Epidermal melanocyte (primary cell): ENCODE measurements around the gene RAB3IP.

Experiments used
- DNase-seq: peaks from one replicate; pipeline ENCODE4 v3.0.0; 2011; ENCODE audit warnings: low spot score; ENCODE audit not compliant: insufficient read length

RAB3IP gene, protein sequence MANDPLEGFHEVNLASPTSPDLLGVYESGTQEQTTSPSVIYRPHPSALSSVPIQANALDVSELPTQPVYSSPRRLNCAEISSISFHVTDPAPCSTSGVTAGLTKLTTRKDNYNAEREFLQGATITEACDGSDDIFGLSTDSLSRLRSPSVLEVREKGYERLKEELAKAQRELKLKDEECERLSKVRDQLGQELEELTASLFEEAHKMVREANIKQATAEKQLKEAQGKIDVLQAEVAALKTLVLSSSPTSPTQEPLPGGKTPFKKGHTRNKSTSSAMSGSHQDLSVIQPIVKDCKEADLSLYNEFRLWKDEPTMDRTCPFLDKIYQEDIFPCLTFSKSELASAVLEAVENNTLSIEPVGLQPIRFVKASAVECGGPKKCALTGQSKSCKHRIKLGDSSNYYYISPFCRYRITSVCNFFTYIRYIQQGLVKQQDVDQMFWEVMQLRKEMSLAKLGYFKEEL

DNA sequence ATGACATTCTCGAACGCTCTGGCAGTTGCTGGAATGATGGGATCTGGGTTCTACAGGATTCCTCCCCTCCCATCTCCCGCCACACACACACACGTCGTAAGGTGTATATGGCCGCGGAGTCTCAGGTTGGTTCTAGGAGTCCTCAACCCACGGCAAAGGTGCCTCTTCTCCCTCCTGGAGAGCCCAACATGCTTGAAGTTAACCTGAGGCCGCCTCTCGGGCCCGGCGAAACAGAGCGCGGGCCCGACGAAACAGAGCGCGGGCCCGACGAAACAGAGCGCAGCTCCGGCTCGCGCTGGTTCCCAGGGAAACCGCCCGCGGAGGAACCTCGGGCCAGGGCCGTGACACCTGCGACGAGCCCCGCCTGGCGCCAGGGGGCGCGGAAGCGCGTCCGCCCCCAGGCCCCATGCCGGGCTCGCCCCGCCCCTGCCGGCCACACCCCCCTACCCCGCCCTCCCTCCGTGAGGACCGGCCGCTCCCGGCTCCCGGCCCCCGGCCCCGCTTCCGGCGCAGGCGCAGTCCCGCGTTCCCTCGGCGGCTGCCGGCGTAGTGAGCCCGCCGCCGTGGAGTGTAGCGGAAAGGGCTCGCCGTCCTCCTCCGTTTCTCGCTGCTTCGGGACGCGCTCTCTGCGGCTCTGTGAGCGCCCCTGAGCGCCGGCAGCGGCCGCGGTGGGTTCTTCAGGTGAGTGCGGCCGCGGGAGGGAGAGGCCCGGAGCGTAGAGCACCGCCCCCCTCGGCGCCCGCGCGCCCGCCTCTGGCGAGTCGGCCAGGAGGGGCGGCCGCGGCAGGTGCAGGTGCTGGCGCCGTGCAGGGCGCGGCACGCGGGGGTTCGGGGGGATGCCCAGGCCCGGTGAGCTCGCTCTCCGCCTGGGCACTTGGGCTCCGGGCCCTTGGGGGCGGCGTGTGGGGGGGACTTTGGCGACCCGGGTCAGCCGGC is at the start of gene RAB3IP:
Gene RAB3IP, plus strand, starts transcription at position 510 of the 936 bp plus-strand sequence. CDS start 16,549 bp downstream, outside the sequence.
- peak; percentile 84 for DNase-seq

DNA sequence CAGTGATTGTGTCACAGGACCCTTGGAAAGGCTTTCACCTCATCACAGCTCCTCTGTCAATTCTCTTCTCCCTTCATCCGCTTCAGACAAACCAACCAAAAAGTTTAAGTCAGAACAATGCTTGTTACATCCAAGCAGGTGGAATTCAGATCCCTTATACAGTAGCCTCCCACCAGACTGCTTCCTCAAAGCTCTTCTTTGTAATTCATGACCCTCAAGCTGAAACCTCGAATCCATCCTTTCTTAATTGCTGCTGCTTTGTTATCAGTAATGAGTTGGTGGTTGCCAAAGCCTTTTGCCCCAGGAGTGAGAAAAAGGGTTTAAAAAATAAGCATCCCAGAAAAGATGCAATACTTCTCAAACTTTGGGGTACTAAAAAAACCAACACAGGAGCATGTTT is 49.0 kb upstream of the RAB3IP start:
- no peak for DNase-seq

DNA sequence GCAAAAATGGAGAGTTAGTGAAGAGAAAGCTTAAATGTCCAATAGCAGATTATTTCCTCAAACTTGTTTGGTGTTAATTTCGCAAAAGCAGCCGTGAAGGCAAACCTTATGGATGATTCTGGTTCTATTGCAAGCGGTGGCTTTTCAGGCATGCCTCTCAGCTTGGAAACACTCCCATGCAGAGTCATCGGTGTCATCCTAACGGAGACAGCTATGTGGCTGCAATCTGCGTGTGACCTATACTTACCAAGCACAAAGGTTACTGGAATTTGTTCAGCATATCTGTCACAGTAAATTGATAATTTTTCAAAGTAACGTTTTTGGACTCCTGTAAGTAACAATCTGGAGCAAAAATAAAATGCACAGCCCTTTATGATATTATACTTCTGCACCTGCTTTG is 44.5 kb upstream of the RAB3IP start:
- no peak for DNase-seq

DNA sequence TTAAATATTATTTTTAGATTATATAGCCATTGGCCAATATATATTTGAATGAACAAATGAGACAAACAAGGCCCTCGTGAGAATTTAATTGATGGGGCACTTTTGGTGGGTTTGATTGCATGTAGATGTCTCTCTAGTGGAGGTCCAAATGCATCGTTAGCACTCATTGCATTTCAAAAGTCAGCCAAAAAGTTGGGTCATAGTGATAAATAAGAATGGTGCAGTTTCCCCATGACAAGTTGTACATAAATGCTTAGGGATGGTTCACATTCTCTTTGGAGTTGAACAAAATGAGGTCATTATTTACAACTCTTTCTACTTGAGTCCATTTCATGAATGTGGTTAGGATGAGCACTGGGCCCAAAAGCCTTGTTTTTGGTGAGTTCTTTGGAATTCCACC is 40.6 kb upstream of the RAB3IP start:
- DNase-seq, result no peak

DNA sequence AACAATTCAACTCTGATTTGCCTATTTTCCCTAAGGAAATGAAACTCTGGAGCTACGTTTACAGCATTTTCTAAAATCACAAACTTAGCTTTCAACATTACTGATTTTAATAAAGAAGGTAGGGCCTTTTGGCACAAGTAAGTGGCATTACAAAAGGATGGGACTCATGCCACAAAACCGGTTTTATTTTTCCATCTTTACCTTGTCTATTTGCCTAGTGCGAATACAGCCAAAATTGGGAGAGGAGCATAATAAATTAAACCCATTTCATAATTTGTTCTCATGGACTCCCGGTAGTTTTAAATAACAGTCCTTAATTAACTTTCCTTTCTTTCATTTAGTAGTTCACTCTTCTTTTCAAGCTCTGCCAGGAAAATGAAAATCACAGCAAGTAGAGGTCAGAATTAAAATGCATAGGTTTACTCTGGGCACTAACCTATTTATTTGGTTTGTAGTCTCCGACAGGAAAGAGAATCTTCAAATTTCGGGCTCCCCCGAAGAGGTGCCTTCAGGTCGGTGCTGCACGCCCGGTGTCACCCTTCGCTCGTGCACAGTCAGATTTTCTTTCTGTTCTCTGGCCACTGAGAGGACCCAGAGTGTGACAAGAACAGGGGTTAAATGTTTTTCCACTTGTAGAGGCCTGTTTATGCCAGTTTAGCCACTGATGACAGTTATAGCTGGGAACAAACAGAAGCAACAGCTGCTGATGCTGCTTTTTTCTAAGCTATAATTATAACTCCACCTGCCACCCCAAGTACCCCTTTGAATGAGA is 39.7 kb upstream of the RAB3IP start, which contains the start of gene BEST3:
Gene BEST3, minus strand, starts transcription at position 535 of the 772 bp plus-strand sequence. CDS start 1,505 bp downstream, outside the sequence.
- no peak for DNase-seq

DNA sequence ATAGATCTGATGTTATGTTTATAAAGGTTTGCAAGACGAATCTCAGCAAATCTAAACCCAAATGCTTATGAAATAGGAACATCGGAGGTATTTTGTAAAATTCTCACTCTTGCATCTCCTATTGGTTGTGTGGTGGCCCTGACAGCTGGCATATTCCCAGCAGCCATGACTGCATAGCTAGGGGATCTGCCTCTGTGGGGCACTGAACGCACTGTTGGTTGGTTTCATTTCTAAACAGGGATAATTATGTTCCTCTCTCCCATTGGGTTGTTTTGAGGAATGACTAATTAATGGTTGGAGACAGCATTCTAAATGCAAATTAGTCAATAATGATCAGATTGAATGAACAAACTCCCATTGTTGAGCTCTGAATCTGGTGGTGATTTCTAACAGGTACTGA is 36.8 kb upstream of the RAB3IP start:
- DNase-seq, result no peak

DNA sequence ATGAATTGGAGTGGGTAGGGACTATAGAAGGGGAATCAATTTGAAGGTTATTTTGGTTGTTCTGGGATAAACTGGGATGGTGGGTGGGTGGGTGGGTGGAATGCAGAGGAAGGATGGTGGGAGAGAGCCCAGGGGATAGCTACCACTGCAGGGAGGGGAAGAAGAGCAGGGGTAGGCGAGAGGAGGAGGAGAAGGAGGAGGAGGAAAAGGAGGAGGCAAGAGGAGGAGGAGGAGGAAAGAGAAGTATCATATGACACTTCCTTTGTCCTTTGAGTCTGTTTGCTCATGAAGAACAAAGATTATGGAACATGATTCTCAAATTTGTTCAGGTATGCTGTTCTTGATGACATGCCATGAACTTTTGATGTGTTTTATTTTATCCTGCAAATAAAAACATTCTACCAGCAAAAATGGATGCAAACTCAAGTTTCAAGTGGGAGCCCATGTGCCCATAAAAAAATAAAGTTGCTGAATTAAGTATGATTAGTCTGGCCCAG is 35.5 kb upstream of the RAB3IP start:
- no peak for DNase-seq

DNA sequence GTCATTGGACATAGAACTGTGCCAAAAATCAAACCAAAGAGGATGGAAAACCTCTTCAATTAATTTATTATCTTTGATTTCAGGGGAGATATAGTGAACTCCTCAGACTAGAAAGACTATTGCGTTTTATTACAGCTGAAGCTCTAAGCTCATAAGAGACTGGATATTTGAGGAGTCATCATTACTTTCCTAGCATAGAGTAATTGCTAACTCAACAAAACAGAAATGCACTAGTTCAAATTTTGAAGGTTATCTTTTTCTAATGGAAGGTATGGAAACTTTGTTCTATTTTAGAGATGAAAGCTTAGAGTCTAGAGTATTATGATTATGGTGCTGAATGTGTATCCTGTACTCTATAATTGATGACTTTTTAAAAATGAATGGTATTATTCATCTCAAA is 34.3 kb upstream of the RAB3IP start:
- DNase-seq, result no peak

DNA sequence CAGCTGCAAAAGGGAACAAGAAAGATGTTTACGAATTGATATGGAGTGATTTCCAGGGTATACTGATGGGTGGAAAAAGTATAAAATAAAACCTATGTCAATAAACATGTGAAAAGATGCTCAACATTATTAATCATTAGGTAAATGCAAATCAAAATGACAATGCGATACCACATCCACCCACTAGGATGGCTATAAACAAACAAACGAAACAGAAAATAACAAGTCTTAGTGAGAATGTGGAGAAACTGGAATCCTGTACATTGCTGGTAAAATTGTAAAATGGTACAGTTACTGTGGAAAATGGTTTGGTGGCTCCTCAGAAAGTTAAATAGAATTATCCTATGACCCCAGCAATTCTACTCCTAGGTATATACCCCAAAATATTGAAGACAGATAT is 30.0 kb upstream of the RAB3IP start:
- DNase-seq, result no peak

DNA sequence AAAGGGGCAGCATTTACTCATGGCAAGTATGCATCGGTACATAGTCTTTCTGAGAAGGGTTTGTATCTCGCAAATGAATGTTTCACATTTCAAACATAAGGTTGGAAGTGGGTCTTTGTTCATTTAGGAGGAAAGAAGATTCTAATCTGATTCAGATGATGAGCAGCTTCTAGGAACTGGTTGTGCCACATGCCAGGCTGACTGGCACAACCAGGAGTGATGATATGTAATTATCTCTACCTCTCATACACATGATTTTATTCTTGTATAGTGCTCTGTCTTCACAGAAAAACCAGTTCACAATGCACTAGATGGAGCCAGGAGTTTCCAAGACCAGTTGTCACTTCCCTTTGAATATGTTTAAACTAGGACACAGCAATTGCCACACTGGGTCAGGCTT is 25.8 kb upstream of the RAB3IP start:
- DNase-seq, result no peak

DNA sequence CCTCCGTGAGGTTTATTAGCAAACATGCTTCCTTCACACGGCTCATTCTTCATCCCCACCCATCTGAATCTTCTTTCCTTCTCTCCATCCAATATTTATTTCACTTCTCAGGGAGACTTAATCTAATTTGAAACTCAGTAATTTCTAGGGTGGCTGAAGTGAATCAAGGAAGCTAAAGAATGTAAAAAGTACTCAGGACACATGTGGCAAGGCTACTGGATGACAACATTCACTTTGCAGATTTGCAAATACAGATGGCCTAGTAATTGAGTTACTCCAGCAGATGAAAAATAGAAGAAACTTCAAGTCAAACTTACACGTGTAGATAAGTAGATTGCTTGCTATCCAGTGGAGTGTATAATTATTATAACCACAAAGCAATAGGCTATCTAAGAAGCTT is 24.1 kb upstream of the RAB3IP start:
- no peak for DNase-seq

DNA sequence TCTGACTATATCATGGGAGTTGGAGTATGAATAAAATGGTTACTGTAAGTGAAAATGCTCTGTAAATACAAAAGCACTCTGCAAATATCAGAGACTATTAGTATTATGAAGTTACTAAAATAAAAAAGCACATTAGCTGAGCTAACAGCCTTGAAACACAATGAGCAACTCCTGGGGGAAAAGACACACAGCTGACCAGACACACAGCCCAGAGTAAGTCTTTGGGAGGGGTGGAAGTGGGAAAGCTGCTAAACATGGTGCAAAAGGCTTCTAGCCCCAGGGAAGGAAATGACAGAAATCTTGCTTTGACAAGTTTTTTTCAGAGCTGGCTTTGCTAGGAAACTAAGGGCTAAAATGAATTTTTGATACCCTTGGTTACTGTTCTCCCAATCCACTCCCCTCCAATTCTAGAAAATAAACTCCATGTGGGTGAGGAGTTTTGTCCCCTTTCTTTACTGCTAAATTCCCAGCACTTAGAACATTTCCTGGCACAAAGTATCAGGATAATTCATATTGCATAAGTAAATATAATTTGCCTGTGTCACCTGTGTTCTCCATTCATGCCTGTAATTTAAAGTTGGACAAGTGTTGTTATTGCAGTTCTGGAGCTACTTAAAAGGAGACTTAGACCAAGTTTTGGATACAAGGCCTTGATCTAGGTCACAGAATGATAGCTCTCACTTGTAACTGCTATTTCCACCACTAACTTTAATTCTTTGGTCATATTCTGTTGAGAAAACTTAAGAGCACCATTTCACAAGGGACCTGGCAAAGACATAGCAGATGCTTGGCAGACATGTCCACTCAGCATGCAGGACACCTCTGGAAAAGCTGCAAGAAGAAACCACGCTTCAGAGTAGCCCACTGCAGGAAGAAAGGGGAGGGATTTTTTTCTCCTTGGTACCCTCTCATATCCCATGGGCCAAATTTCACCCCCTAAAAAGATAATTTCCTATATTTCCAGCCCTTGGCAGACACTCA is 19.0 kb upstream of the RAB3IP start:
- no peak for DNase-seq

DNA sequence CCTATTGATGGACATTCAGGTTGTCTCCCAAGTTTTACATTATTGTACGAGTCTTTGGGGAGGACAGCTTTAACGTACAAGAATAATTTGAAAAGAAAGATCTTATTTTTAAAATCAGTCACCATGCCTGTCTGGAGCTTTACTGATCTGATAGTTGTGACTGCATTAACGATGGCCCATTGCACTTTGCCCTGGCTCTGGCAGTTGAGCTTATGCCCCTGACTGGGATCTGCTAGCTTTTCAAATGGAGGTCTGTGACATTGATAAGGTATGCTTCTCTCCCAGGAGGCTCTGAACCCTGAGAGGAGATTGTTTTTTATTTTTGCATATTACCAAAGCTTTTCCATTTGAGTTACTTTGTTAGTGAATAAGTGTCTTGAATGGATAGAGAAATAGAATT is 17.9 kb upstream of the RAB3IP start:
- DNase-seq, result no peak

DNA sequence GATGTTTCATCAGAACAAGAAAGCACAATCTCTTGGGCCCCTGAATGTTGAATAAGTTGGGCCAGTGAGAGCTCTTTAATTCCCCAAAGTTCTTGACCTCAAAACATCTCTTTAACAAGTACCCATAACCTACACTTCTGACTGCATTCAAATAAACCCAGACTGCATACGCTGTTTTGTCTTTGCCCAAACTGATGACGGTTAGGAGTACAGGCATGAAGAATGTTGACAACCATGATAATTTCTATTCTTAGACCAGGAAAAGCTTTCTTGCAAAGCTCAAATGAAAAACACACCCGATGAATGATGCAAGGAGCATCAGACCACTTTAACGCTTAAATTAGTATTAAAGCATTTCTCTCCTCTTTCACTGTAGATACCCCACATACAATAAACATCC is 11.7 kb upstream of the RAB3IP start:
- no peak for DNase-seq

DNA sequence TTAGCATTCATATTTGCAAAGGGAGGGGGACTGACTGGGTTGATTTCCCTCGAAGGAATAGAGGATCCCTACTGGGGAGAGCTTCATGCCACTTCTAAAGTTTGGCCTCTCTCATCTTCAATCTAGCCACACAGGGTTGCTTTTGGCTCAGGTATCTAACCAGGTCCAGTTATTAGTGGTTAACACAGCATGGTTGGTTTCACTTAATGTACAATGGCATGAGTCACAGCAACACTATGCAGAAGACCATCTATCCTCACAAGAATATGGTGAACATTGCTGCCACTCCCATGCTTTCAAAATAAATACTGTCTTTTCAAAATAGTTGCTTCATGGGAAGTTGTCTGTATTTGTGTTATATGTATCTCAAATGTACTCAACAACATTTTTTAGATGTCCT is 6.6 kb upstream of the RAB3IP start:
- no peak for DNase-seq

DNA sequence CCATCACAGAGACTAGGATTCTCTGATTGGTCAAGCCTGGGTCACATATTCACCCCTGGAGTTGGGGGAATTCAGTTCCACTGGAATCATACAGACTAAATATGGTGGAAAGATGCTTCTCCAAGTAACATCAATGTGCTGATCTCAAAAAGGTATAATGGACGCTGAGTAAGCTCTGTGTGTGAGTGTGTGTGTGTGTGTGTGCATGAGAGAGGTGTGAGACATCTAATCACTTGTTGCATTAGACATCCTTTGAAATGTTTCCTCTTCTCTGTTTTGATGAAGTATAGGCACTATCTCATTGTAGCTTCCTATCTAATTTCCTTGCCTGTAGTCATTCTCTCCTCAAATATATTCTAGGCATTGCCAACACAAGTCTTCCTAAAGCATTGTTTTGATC is 5.0 kb upstream of the RAB3IP start:
- no peak for DNase-seq

DNA sequence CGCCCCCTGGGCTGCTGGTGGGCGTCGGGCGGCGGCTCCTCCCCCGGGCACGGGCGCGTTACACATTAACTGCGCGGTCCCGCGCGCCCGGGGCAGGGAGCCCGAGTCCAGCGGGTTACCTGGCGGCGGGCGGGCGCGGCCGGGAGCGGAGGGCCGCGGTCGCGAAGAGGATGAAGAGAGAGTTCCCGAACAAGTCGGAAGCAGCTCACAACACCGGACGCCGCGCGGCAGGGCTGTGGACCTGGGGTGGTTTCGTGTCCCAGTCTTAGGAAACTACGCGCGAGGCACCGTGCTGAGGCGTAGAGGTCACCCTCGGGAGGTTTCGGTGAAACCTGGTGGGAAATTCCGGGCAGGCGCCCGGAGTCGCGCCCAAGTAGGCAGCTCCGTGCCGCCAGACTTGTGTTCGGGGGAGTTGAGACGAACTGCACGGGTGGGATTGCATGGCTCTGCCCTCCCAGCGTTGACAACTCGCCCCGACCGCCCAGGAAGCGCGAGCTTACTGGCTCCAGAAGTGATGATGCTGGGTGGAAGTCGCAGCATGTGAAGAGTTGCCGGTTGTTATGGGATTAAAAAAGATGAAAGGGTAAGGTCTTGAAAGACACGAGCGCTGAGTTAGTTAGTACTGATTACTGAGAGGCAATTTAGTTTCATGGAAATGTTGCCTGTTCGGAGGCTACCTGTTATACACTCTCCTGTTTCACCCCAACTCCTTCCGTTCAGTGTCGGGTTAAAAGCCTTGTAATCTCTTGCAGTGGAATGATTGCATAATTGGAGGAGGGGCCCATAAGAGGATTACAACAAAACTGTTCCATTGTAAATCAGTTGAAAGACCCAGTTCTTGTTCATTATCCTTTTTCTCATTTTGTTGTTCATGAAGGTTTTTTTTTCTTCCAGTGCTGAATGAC is 879 bp downstream of the RAB3IP start:
- no peak for DNase-seq

DNA sequence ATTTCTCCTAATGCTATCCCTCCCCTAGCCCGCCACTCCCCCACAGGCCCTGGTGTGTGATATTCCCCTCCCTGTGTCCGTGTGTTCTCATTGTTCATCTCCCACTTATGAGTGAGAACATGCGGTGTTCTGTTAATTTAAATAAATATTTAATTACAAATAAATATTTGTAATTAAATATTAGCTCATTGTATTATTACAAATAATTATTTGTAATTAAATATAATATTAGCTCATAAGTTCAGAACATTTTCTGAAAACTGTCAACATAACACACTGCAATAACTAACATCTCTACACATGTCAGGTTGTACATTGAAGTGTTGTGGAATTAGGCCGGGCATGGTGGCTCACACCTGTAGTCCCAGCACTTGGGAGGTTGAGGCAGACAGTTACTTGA is 5.4 kb downstream of the RAB3IP start:
- DNase-seq, result no peak

DNA sequence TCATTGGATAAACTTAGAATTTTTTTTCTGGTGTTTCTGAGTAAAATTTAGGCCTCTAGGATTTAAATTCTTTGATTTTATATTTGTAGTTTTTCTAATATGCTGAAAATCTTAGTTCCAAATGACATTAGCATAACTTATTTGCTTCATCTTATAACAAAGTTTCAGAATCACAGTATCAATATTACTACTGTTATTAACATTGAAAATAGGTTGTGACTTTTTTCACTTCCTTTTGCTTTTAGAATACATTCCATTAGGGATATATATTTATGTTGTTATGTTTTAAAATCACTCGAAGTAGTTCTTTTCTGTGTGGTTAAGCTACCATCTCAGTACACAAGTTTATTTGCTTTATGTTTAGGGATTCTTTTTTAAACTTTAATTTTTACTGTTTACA is 12.8 kb downstream of the RAB3IP start:
- DNase-seq, result no peak
